RPMI8226 (cell line): ENCODE data around the gene GRM7.

Source experiments
- DNase-seq: peaks from one replicate; pipeline ENCODE4 v3.0.0-alpha.2; 2015

GRM7 gene

DNA sequence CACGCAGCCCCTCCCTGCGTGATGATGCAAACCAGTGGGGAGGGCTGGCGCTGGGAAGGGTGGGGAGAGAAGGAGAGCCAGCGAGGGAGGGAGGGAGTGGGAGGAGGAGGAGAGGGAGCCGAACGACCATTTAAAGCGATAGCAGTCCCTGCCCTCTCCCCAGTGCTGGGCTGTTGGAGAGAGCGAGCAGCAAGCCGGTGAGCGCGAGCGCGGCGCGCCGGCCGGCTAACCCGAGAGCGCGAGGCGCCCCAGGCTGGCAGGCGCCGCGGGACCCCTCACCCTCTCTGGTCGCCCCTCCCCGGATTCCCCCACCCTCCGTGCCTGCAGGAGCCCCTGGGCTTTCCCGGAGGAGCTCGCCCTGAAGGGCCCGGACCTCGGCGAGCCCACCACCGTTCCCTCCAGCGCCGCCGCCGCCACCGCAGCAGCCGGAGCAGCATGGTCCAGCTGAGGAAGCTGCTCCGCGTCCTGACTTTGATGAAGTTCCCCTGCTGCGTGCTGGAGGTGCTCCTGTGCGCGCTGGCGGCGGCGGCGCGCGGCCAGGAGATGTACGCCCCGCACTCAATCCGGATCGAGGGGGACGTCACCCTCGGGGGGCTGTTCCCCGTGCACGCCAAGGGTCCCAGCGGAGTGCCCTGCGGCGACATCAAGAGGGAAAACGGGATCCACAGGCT is at the start of gene GRM7:
Gene GRM7 (plus strand): TSS at position 162 of the 671 bp plus-strand sequence.
- no peak for DNase-seq

DNA sequence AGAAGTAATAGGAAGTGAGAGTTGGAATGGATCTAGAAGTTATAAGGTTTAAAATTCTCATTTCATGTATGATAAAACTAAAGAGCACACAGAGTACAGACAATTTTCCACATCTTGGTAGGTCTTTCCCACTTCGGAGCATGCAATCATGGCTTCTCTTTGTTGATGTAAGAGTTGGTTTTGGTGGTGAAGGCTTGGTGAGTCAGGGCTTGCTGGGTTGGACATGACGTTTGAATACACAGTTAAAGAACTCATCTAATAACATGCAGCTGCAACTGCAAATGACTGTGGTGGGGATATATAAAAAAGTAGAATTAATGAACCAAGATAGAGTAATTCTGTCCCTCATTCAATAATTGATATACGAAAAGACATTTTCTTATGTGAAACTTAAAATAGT is 39.5 kb upstream of the GRM7 start:
- no peak for DNase-seq

DNA sequence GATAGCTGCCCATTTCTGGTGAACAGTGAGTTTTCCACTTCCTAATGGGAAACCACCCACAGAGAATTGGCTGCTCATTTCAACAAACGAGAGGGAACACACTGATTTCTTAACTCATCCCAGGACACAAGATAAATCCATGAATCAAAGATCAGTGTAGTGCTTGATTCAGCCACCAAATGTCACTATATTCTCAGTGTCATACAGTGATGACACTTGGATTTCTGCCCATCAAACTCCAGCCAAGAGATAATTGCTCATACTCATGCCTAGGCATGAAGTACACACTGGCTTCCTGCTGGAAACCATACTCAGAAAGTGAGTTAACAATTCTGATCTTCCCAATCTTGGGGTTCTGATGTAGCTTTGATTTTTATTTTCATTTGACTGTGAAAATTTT is 35.4 kb upstream of the GRM7 start:
- no peak for DNase-seq

DNA sequence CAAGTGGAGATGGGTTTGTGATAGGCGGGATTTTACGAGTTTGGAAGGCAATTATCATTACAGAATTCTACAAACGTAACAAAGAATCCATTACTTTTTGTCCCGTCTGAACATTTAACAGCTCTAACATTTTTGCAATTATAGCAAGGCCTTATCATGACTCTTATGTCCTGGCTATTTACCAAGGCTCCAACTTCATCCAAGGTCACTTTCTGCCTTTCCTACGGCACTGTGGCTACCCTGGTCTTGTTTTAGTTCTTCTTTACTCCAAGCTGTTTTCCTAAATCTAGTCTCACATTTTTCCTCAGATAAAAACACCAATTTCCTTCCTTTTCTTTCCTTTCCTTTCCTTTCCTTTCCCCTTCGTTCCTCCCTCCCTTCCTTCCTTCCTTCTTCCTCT is 33.5 kb upstream of the GRM7 start:
- no peak for DNase-seq

DNA sequence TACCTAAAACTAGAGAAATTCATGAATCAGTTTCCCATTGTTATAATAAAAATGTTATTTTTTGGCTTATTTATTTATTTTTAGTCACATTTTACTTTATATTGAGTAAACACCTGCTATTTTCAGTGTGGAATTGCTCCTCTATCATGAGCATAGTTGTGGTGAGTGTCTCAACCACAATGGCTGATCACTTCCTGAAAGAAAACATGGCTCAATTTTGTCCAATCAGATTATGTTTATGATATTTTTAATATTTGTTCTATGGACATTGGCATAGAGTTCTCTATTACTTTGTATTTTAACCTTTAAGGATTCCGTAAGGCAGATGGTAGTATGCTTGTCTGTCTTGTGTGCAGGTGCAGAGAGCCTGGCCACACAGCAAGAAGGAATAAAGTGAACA is 16.2 kb upstream of the GRM7 start:
- DNase-seq: no peak

DNA sequence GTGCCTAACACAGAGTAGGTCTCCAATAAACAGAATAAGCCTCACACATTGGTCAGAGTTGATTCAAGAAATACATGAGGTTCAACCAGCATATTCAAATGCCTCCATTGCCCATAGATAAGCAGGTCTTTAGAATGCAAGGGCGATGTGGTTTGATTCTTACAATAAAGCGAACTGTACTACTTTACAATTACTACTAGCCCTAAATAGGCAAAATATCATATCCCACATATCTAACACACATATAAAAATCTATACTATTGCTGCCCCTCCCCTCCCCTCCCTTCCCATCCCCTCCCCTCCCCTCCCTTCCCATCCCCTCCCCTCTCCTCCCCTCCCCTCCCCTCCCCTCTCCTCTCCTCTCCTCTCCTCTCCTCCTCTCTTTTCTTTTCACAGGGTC is 6.7 kb upstream of the GRM7 start:
- no peak for DNase-seq

DNA sequence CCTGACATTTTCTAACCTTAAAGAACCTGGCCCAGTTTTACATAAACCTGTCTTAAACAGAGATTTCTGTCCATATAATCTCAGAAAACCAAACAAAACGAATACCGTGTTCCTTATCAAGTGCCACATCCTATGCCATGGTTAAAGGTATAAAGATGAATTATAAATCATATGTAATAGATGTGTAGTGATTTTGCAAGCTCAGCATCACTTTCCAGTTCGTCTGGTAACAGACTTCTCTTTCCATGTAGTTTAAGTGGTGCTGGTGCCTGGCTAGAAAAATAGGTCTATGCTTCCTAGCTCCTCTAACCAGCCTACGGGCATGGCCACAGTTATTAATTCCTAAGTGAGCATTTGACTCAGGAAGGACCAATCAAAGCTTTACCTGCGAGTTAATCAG is 3.4 kb upstream of the GRM7 start:
- DNase-seq: no peak

DNA sequence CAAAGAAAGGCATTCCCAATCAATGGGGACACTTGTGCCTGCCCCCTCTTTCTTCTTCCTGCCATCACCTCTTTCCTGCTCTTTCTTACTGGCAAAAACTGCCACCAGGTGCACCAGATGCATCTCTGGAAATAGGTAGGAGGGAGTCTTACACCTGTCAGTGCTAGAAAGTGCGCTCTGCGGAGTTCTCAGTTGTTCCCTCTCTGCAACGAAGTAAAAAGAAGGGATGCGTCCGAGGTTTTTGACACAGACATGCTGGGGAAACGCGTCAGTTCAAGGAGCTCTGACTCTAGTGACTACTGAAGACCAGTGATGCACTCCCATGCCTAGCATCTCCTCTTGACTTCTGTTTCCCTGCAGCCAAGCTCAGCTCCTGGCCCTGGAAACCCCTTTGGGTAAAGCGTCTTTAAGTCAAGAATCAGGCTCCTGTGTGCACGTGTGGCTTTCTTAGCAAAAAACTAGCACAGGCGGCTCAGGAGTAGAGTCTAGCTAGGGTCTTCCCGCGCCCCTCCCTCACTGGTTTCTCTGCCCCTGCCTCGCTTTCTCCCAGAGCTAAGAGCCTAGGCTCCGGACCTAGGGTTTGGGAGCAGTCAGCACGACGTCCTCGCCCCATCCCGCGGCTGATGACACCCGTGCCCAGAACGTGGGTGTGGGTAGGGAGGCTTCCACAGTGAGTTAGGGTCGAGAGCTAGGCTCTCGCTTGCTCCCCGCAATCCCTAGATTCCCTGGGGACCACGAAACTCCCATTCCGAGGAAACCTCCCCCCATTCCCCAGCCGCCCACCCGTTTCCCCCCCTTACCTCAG is 564 bp upstream of the GRM7 start:
- DNase-seq: no peak

DNA sequence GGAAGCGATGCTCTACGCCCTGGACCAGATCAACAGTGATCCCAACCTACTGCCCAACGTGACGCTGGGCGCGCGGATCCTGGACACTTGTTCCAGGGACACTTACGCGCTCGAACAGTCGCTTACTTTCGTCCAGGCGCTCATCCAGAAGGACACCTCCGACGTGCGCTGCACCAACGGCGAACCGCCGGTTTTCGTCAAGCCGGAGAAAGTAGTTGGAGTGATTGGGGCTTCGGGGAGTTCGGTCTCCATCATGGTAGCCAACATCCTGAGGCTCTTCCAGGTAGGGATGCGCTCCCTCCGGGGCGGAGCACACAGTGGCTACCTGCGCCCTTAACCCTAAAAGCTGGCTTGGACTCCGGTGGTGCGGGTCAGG is 698 bp downstream of the GRM7 start:
- DNase-seq: no peak

DNA sequence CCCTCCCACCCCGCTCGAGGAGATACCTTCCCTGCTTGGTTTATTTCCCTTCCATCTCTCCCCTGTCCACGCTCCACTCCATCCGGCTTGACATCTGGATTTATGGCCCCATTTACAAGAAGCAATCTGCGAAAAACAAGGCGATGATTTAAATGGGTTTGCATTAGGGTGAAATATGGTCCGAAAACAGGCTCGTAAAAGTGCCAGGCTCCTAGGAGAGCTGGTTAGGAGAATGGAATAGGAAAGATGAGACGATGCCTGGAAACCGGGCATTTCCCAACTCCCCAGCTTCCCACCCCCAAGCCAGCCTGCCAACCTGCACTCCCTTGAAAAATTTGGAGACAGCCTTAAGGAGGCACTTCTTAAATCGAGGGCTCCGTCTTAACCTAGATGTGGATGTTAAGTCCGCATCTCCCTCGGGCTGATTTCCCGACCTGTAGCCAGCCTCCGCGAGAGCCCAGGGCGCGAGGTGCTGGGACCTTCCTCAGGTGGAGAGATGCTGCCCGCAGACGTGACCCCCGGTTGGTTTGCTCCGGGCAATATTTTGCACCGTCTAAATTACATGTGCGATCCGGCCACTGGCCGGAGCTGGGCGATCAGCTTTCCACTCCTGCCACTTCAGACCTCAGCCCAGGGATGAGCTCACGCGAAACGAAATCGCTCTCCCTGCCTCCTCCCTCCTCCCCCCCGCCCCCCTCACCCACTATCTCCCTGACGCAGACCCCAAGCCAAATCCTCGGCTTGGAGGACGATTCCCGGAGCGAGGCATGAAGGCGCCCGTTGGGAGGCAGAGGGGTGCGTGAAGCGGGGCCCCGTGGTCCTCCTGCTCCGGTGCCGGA is 1.3 kb downstream of the GRM7 start:
- no peak for DNase-seq

DNA sequence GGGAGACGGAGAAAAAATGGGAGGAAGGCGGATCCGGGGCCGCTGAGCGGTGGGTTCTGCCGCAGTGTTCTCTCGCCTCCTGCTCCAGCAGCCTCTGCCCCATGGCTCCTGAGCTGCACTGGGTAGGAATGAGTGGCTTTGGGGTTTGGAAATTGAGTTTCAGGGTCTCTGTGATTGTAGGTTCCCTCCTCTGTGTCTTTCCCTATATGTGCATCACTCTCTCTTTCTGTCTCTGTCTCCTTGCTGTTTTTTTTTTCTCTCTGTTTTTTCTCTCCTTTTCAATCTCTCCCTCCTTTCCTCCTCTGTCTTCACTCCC is 1.9 kb downstream of the GRM7 start:
- DNase-seq: no peak

DNA sequence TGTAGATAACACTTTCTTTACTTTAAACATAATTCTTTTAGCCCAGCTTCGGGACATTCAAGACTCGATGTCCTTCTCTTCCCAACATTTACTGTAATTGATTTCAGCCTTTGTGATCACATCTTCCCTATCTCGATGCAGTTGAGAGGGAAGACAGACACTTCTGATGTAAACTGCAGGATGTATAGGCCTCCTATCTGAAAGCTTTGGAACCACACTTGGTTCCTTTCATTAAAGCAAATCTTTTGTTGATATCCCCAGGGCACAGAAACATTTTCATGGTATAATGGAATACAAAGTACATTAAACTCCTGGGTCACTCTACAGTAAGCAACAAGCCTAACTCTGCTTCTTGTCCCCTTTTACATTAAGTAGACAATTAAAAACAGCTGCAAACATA is 6.4 kb downstream of the GRM7 start:
- no peak for DNase-seq

DNA sequence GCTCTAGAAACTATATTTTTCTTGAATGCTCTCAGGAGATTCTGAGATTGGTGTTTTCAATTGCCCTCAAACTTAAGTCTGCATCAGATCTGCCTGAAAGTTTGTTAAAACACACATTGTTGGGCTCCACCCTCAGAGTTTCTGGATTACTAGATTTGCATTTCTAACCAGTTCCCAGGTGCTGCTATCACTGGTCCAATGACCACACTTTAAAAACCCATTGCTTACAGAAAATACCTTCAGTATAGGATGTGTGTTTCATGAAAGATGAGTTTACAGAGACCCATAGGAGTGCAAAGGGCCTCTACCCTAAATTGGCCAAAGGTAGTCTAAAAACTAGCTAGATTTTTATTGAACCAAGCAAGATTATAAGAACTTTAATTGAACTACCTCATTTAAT is 17.8 kb downstream of the GRM7 start:
- no peak for DNase-seq

DNA sequence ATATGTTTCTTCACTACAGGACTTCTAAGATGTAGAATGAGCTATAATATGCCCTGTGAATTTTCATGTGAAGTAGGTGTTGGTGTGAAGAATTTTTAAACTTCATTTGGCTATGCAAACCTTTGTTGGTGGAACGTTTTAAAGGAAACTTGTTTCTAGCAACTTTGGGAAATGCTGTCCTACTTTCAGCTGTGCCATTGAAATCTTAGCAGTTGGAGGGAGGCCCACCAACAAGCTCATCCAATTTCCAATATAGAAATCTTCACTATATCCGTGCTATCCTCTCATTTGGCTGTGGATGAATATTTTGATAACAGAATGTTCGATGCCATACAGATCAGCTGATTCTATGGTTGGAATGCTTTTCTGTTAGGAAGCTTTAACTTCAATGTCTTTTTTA is 51.3 kb downstream of the GRM7 start:
- no peak for DNase-seq

DNA sequence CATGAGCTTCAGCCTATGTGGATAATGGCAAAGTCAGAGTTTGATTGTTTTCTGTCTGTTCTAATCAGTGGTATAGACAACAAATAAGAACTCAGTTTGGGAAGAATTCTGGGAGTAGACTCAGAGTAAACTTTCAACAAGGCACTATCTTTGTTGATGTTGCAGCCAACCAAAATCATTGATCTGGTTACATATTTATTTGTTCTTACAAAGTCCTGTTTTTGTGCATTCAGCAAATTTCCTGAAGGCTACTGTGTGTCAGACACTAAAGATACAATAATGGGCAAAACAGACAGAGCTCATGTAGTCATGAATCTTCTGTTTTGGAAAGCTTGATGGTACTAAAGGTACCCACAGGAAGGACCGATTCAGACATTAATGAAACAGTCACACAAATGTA is 55.0 kb downstream of the GRM7 start:
- no peak for DNase-seq

DNA sequence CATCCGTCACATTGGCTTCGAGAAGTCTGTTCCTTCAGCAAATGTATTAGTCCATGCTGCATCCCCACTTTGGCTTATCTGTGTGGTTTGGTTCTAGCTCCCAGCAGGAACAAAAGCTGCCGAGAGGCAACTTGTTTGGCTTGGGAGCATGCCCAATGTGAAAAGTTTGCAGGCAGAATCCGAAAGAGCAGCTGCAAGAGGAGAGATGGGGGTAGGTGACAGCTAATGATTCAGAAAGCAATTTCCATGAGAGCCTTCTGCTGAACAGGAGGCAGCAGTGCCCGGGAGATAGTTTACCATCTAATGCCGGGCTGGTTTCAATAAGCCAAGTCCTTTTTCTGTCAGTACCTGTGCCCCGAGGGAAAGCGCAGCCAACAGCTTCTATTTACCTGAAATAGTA is 60.2 kb downstream of the GRM7 start:
- no peak for DNase-seq

DNA sequence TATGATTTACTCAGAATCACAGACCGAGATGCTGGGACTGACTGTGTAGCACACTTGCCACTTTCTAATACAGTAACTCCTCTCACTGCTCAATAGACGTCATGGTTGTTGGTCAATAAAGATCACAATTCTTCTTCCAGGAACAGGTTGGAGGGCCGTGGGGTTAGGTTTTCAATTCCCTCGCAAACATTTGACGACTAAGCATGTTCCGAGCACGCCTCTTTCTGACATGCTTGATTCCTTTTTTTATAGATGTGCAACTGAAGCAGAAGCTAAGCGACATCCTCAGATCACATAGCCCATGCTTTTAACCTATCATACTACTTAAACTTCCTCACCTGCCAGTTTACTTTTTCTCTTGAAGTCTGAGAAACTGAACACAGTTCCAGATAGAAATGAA is 61.0 kb downstream of the GRM7 start:
- DNase-seq: no peak

DNA sequence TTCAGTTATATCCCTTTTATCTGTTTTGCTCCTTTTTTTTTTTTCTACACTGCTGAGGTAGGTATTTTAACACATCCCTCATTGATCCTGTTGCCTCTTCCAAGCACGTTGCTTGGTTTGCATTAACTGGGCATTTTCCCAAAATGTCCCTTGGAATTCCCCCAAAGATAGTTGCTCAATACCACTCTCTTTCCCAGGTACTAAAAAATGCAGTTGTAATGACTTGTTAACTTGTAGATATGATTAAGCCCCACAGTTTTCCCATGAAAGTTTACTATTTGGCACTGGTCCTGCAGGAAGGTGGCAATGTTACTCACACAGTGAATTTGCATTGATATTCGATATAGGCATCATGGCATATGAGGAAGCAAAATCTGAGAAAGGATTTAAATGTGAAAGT is 67.1 kb downstream of the GRM7 start:
- no peak for DNase-seq

DNA sequence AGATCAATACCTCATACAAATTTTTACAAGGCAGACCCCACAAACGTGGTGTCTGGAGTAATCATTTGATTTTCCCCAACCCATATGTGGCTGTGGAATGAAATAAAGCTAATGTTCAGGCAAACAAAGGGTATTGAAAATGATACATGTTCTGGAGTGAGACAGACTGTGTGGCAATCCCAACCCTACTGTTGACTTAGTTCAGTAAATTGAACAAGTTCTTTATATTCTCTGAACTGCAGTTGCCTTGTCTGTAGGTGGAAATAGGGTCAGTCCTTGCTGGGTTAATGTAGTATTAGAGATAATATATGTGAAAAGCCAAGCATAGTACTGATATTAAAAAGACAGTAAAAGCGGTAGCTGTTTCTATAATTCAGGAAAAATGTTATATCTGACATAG is 69.0 kb downstream of the GRM7 start:
- no peak for DNase-seq

DNA sequence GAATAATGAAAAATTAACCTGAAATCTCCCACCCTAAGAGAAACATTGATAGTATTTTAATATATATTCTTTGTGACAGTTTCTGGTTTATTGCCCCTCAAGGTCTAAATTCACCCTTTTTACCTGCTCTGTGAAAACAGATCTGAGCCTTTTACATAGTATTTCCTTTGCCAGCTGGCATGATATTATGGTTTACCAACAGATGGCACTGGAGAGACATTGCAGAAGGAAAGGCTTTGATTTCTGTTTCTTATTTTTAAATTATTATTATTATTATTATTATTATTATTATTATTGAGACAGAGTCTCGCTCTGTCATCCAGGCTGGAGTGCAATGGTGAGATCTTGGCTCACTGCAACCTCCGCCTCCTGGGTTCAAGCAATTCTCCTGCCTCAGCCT is 74.5 kb downstream of the GRM7 start:
- peak; percentile 20 for DNase-seq

DNA sequence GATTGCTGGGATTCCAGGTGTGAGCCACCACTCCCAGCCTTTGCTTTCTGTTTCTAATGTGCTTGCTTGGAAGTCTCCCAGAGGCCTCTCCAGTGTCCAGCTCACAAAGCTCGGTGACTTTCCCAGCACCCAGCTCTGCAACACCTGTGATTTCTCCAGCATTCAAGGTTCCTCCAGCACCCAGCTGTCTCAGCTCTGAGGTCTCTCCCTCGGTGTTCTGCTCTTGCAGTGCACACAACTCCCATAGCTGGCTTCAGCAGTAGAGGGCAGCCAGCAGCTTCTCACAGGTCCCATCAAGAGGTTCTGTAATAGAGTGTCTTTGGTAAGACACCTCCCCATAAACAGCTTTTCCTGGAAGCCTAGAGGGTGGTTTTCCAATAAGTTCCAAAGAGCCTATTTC is 75.1 kb downstream of the GRM7 start:
- no peak for DNase-seq

DNA sequence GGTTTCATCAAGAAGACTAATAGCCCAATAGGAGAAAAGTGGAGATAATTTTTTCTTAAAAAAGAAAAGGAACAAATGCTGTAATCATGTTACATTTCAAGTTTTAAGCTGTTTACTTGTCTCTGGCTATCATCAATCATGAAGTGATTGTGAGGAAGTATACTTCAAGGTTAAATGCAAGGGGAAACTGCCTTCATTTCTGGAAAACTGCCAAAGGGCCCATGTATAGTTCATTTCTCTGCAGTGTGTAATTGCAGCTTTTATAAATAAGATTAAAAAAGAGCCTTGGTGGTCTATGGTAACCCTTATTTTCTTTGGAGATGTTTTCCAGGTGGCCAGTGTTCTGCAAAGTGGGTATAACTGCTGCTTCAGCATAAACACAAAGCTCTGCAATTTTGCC is 101.9 kb downstream of the GRM7 start:
- no peak for DNase-seq

DNA sequence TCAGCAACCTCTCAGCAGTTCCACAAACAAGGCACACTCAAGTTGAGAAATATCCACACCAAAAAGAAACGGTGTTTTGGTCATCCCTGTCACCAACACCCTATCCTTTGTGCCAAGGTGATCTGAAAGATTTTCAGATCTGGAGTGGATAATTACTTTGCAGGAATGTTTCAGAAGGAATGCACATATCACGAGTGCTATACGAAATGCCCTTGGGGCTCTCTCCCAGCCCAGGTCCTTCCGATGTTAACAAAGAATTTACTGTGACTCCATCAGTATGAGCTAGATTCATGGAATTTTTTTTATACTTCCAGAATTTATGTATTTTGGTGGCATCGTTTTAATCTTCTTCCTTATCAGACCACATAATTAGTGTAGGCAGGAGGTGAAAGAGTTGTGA is 105.0 kb downstream of the GRM7 start:
- DNase-seq: no peak

DNA sequence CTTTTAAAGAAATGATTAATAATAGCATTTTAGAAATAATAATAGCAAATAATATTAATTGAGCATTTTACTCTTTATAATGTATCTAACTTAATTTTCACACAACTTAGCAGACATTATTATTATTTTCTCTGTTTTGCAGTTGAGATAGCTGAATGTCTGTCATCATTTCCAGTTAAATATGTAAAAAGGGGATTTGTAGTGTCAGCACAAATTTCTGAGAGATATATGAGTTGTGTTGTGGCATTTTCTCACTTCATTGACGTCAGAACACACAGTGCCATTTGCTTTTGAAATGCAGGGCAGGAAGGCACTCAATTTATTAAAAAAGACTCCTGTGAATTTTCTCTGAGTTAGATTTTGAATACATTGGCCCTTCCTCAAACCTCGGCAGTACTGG is 111.0 kb downstream of the GRM7 start:
- no peak for DNase-seq
